ENCODE data around the gene SOX1. TPM values are rescaled to one million over a fixed set of nuclear protein-coding genes. Genes with fewer than 3 reads are reported as not detected.

Gene SOX1
- total RNA-seq, 1 experiment from 2014 or later = 0.15 TPM

DNA sequence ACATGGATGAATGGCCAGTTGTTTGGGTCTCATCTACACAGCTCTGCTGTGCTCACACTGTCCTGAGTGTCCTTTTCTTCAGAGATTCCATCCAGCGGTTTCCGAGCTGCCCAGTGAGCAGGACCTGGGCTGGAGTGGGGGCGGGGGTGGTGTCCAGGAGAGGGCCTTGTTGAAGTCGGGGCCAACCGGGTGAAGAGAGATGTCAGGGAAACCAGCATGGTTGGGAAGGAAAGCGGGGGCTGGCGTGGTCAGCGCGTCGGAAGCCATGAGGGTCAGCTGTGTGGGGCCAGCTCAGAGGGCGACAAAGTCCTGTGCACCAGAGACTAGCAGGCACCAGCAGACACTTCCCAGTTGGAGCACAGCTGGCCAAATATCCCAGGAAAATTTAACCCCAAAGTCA is 37.8 kb upstream of the SOX1 start:
- CTCF ChIA-PET = no interaction called here
- Mint-ChIP-seq H3K36me3 (no peaks in the 10 kb centered on the region), H3K27me3 (ENCODE audit: low read depth) (peaks cover 10% of the 10 kb centered on the region; the same call in 1 of the 2 replicates), H3K4me3 (no peak overlapping the region), H3K9me3 (no peaks in the 10 kb centered on the region), H3K27ac (no peak overlapping the region), H3K4me1 (peaks cover 5% of the 10 kb centered on the region)
- no peak for TF ChIP-seq ZBTB21 (CRISPR knock-in tag; IDR thresholded peaks at IDR 0.05; ENCODE audit: borderline replicate concordance)
- POLR2A ChIA-PET = no interaction called here
- ATAC-seq (no peak), DNase-seq (ENCODE audit: low spot score) (no peak)

DNA sequence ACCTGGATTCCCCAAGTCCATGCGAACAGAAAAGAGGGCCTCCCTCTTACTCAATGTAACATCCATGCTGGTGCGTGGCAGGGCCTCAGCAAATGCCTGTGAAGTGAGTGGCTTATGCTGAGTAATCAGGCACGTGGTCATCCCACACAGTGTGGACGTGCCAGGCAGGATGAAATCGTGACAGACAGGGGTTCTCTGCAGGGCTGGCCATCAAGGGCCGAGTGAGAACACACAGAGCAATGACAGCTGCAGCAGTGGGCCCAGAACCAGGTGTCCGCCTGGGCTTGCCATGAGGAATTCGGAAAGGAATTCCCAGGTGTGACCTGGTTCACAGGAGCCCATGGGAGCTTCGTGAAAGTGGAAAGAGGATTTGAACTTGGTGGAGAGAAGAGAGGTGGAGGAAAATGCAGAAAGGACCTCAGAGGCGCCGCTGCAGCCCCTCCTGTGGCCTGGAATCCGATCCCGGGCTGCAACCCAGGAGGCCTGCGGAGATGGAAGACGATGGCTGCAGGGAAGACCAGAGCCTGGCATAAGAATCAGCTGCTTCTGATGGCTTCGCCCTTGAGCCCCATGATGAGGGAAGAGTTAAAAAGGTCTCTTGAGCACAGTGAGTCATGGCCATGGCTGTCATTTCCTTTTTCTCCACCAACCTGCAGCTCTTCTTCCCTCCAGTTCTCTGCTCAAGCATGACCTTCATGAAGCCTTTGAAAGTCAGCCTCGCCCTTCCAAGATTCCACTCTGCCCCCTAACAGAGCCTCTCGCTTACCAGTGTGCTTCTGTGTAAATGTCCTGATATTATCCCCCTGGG is 34.6 kb upstream of the SOX1 start:
- TF ChIP-seq RORB (CRISPR knock-in tag; IDR thresholded peaks at IDR 0.05) (no peak), ZNF263 (CRISPR knock-in tag; IDR thresholded peaks at IDR 0.05; ENCODE audit: low read depth) (no peak), NR2C2 (CRISPR knock-in tag; IDR thresholded peaks at IDR 0.05) (no peak), IRF2 (CRISPR knock-in tag; IDR thresholded peaks at IDR 0.05; ENCODE audit: borderline replicate concordance, low read depth) (no peak), CBFB (CRISPR knock-in tag; IDR thresholded peaks at IDR 0.05; ENCODE audit: low read depth) (no peak), ZNF121 (CRISPR knock-in tag; IDR thresholded peaks at IDR 0.05) (no peak), SMAD4 (CRISPR knock-in tag; IDR thresholded peaks at IDR 0.05) (no peak), SP1 (CRISPR knock-in tag; conservative IDR thresholded peaks at IDR 0.05) (no peak), ZBTB21 (CRISPR knock-in tag; IDR thresholded peaks at IDR 0.05; ENCODE audit: borderline replicate concordance) (no peak), GRHL2 (CRISPR knock-in tag; IDR thresholded peaks at IDR 0.05; ENCODE audit: insufficient replicate concordance, severe bottlenecking) (no peak), NR3C1 (CRISPR knock-in tag; conservative IDR thresholded peaks at IDR 0.05; ENCODE audit: low read depth) (no peak), ZNF232 (CRISPR knock-in tag; IDR thresholded peaks at IDR 0.05) (no peak), ZNF396 (CRISPR knock-in tag; IDR thresholded peaks at IDR 0.05; ENCODE audit: borderline replicate concordance) (no peak), ETV6 (CRISPR knock-in tag; IDR thresholded peaks at IDR 0.05) (no peak)
- TF ChIP-seq, protein P1, sequence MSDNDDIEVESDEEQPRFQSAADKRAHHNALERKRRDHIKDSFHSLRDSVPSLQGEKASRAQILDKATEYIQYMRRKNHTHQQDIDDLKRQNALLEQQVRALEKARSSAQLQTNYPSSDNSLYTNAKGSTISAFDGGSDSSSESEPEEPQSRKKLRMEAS (CRISPR knock-in tag; IDR thresholded peaks at IDR 0.05) = no peak
- TF ChIP-seq, protein P2, sequence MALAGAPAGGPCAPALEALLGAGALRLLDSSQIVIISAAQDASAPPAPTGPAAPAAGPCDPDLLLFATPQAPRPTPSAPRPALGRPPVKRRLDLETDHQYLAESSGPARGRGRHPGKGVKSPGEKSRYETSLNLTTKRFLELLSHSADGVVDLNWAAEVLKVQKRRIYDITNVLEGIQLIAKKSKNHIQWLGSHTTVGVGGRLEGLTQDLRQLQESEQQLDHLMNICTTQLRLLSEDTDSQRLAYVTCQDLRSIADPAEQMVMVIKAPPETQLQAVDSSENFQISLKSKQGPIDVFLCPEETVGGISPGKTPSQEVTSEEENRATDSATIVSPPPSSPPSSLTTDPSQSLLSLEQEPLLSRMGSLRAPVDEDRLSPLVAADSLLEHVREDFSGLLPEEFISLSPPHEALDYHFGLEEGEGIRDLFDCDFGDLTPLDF (CRISPR knock-in tag; IDR thresholded peaks at IDR 0.05) = no peak
- TF ChIP-seq, protein P3, sequence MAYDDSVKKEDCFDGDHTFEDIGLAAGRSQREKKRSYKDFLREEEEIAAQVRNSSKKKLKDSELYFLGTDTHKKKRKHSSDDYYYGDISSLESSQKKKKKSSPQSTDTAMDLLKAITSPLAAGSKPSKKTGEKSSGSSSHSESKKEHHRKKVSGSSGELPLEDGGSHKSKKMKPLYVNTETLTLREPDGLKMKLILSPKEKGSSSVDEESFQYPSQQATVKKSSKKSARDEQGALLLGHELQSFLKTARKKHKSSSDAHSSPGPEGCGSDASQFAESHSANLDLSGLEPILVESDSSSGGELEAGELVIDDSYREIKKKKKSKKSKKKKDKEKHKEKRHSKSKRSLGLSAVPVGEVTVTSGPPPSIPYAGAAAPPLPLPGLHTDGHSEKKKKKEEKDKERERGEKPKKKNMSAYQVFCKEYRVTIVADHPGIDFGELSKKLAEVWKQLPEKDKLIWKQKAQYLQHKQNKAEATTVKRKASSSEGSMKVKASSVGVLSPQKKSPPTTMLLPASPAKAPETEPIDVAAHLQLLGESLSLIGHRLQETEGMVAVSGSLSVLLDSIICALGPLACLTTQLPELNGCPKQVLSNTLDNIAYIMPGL (CRISPR knock-in tag; IDR thresholded peaks at IDR 0.05) = no peak
- TF ChIP-seq, protein P4, sequence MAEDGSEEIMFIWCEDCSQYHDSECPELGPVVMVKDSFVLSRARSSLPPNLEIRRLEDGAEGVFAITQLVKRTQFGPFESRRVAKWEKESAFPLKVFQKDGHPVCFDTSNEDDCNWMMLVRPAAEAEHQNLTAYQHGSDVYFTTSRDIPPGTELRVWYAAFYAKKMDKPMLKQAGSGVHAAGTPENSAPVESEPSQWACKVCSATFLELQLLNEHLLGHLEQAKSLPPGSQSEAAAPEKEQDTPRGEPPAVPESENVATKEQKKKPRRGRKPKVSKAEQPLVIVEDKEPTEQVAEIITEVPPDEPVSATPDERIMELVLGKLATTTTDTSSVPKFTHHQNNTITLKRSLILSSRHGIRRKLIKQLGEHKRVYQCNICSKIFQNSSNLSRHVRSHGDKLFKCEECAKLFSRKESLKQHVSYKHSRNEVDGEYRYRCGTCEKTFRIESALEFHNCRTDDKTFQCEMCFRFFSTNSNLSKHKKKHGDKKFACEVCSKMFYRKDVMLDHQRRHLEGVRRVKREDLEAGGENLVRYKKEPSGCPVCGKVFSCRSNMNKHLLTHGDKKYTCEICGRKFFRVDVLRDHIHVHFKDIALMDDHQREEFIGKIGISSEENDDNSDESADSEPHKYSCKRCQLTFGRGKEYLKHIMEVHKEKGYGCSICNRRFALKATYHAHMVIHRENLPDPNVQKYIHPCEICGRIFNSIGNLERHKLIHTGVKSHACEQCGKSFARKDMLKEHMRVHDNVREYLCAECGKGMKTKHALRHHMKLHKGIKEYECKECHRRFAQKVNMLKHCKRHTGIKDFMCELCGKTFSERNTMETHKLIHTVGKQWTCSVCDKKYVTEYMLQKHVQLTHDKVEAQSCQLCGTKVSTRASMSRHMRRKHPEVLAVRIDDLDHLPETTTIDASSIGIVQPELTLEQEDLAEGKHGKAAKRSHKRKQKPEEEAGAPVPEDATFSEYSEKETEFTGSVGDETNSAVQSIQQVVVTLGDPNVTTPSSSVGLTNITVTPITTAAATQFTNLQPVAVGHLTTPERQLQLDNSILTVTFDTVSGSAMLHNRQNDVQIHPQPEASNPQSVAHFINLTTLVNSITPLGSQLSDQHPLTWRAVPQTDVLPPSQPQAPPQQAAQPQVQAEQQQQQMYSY (CRISPR knock-in tag; IDR thresholded peaks at IDR 0.05) = no peak
- TF ChIP-seq, protein P5, sequence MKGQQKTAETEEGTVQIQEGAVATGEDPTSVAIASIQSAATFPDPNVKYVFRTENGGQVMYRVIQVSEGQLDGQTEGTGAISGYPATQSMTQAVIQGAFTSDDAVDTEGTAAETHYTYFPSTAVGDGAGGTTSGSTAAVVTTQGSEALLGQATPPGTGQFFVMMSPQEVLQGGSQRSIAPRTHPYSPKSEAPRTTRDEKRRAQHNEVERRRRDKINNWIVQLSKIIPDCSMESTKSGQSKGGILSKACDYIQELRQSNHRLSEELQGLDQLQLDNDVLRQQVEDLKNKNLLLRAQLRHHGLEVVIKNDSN (CRISPR knock-in tag; IDR thresholded peaks at IDR 0.05) = no peak
- CTCF ChIA-PET = no interaction called here
- no peaks in the 10 kb centered on the region for H3K36me3 Mint-ChIP-seq
- H3K27me3 Mint-ChIP-seq (ENCODE audit: low read depth) = peaks cover 5% of the 10 kb centered on the region; the same call in 1 of the 2 replicates
- ATAC-seq = no peak
- POLR2A ChIA-PET = no interaction called here
- DNase-seq (ENCODE audit: low spot score) = no peak
- no peaks in the 10 kb centered on the region for H3K9me3 Mint-ChIP-seq
- H3K4me1 Mint-ChIP-seq = peaks cover 5% of the 10 kb centered on the region
- H3K4me3 Mint-ChIP-seq = no peak overlapping the region
- H3K27ac Mint-ChIP-seq = no peak overlapping the region
